MCF 10A (cell line): Measurements from ENCODE around the gene FOXL1. TPM values are rescaled to one million over a fixed set of nuclear protein-coding genes. Genes with fewer than 3 reads are reported as not detected.
A peak's percentile ranks its signal among the peaks of the same experiment; 100 is the strongest.

ENCODE experiments used
- BruUV-seq: library from RNA; stranded (reverse); fragments of 400-500 nt; replicated peaks from 2 replicates; lab custom pipeline; 2021; lab: Mats Ljungman, UMichigan
- CTCF ChIA-PET: fragments of 300-600 bp; sonication (Branson Sonifier 250); formaldehyde crosslinking; extraction: SDS; loops from one replicate; lab custom pipeline; 2021; ENCODE audit warnings: antibody characterized with exemption, inconsistent platforms; lab: Yijun Ruan, JAX
- POLR2A ChIA-PET: fragments of 300-600, 350-650 bp; sonication (Branson Sonifier 250); formaldehyde crosslinking; extraction: SDS; loops from one replicate; lab custom pipeline; 2020; ENCODE audit warnings: antibody characterized with exemption, inconsistent platforms; lab: Yijun Ruan, JAX
- DNase-seq: peaks from one replicate; pipeline ENCODE4 v3.0.0-alpha.2; 2018; ENCODE audit not compliant: unreplicated experiment
- H3K27ac Mint-ChIP-seq: one replicate; pipeline ENCODE4 v1.8.0; 2022; ENCODE audit warnings: mild to moderate bottlenecking, low read depth, mixed read lengths; ENCODE audit not compliant: unreplicated experiment
- H3K27me3 Mint-ChIP-seq: one replicate; pipeline ENCODE4 v1.8.0; 2022; ENCODE audit warnings: mixed read lengths; ENCODE audit not compliant: insufficient read depth, unreplicated experiment
- H3K36me3 Mint-ChIP-seq: one replicate; pipeline ENCODE4 v1.8.0; 2022; ENCODE audit warnings: mild to moderate bottlenecking, moderate library complexity, mixed read lengths; ENCODE audit not compliant: insufficient read depth, unreplicated experiment
- H3K4me1 Mint-ChIP-seq: one replicate; pipeline ENCODE4 v1.8.0; 2022; ENCODE audit warnings: mixed read lengths; ENCODE audit not compliant: insufficient read depth, unreplicated experiment
- H3K4me3 Mint-ChIP-seq: one replicate; pipeline ENCODE4 v1.8.0; 2022; ENCODE audit warnings: mild to moderate bottlenecking, moderate library complexity, mixed read lengths; ENCODE audit not compliant: unreplicated experiment
- H3K9me3 Mint-ChIP-seq: one replicate; pipeline ENCODE4 v1.8.0; 2022; ENCODE audit warnings: mixed read lengths; ENCODE audit not compliant: unreplicated experiment
- intact Hi-C: fragments of 100-400 bp; cut with micrococcal nuclease; formaldehyde crosslinking; loops from 2 replicates; pipeline ENCODE4 v1.14.1; 2022
- total RNA-seq: library from RNA; stranded (reverse); gene quantifications from 2 replicates; pipeline ENCODE4 v1.2.3, GENCODE V29; 2022
- TF ChIP-seq, protein P1 (sequence below): fragments of 200-600 bp; IDR thresholded peaks from one replicate; pipeline ENCODE4 v1.8.0; 2022; ENCODE audit warnings: antibody characterized with exemption, mild to moderate bottlenecking; ENCODE audit not compliant: unreplicated experiment

The FOXL1 gene
- total RNA-seq, 1 experiment from 2014 or later, result 4.9 TPM

DNA sequence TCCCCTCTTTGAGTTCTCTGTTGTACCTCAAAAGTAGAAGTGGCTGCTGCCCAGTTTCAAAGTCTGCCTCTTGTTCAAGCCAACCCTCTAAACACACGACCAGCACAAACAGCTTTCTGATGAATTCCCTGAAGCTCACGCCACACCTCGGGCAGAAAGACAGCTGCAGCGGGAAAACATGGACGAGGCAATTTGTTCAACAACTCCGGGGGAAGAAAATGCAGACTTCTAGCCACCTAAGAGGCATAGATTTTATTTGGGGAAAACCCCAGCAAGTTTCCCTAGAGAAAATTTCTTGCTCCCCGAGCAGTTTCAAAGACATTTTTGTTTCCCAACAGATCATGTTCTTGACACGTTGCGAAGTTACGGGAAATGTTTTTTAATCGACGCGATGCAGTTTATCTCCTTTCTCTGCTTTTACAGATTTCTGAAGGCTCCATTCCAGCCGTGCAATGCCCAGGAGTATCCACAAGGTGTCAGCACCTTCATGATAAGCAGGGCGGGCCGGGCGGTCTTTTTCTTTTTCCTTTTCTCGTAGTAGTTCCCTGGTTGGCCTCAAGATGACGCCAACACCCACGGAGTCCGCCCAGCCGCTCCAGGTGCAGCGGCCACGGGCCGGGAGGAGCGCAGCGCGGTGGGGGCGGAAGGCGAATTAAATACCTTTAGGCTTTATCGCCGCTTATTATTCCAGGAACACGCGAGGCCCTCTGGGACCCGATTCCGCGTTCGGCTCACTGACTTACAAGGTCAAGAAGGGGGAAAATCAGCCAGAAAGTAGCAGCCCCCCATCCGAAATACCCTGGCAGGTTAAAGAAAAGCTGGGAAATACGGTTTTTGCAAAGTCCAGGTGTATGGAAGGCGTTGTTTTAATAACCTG, 14.6 kb upstream of the FOXL1 start:
- Mint-ChIP-seq H3K4me1 (peaks cover 10% of the 10 kb centered on the region), H3K4me3 (peak overlapping the region; percentile 67), H3K27ac (peak overlapping the region; percentile 23), H3K27me3 (no peaks in the 10 kb centered on the region), H3K36me3 (peaks cover 1% of the 10 kb centered on the region), H3K9me3 (no peaks in the 10 kb centered on the region)
- ChIA-PET POLR2A (interaction anchor here (0.6 to 2.5 kb wide), 11 partner anchors 457 to 824 kb away, joined by 3 to 13 read pairs (median 4); partner anchors contain the start of gene FBXO31), CTCF (interaction anchor here (0.5 to 5.8 kb wide), 44 partner anchors 12 to 1375 kb away, joined by 3 to 88 read pairs (median 4); no protein-coding TSS in a partner anchor)
- intact Hi-C loops, result loop anchor here (1.0 to 10.0 kb wide), 10 partner anchors 246 to 1201 kb away; partner anchors contain the start of gene KLHDC4
- TF ChIP-seq, protein P1, sequence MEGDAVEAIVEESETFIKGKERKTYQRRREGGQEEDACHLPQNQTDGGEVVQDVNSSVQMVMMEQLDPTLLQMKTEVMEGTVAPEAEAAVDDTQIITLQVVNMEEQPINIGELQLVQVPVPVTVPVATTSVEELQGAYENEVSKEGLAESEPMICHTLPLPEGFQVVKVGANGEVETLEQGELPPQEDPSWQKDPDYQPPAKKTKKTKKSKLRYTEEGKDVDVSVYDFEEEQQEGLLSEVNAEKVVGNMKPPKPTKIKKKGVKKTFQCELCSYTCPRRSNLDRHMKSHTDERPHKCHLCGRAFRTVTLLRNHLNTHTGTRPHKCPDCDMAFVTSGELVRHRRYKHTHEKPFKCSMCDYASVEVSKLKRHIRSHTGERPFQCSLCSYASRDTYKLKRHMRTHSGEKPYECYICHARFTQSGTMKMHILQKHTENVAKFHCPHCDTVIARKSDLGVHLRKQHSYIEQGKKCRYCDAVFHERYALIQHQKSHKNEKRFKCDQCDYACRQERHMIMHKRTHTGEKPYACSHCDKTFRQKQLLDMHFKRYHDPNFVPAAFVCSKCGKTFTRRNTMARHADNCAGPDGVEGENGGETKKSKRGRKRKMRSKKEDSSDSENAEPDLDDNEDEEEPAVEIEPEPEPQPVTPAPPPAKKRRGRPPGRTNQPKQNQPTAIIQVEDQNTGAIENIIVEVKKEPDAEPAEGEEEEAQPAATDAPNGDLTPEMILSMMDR, result peak; percentile 100
- DNase-seq, result peak; percentile 88
- BruUV-seq, result no TSS peak

DNA sequence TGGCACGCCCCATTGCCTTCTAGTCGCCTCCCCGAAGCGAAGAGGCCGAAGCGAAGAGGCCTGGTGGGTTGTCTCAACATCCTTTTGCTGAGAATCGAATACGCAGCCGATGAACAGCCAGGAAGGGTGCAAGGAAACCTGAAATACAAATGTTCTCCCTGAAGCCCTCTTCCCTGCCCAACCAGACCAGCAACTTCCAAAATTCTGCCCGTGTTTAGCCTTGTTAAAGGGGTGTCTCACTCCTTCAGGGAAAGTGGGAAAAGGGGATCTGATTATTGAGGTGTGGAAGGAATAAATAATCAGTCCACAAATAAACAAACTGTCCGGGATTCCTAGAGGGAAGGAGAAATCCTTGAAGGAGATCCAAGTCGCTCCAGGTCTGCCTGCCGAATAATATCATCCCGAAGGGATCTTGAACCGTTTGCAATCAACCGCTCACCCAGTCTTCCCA, 13.1 kb upstream of the FOXL1 start:
- no TSS peak for BruUV-seq
- POLR2A ChIA-PET, result interaction anchor here (0.7 to 2.5 kb wide), 6 partner anchors 497 to 818 kb away, joined by 3 to 13 read pairs (median 4); partner anchors contain the start of genes C16orf95 and FBXO31
- Mint-ChIP-seq H3K36me3 (peaks cover 16% of the 10 kb centered on the region), H3K27me3 (no peaks in the 10 kb centered on the region), H3K4me3 (no peak overlapping the region), H3K27ac (no peak overlapping the region), H3K9me3 (no peaks in the 10 kb centered on the region), H3K4me1 (peaks cover 10% of the 10 kb centered on the region)
- no peak for DNase-seq
- intact Hi-C loops, result loop anchor here (5.0 to 10.0 kb wide), 4 partner anchors 257 to 1200 kb away; partner anchors contain the start of gene KLHDC4
- TF ChIP-seq, protein P1, result no peak
- CTCF ChIA-PET, result interaction anchor here (0.6 to 5.8 kb wide), 21 partner anchors 11 to 1296 kb away, joined by 3 to 88 read pairs (median 5); no protein-coding TSS in a partner anchor

DNA sequence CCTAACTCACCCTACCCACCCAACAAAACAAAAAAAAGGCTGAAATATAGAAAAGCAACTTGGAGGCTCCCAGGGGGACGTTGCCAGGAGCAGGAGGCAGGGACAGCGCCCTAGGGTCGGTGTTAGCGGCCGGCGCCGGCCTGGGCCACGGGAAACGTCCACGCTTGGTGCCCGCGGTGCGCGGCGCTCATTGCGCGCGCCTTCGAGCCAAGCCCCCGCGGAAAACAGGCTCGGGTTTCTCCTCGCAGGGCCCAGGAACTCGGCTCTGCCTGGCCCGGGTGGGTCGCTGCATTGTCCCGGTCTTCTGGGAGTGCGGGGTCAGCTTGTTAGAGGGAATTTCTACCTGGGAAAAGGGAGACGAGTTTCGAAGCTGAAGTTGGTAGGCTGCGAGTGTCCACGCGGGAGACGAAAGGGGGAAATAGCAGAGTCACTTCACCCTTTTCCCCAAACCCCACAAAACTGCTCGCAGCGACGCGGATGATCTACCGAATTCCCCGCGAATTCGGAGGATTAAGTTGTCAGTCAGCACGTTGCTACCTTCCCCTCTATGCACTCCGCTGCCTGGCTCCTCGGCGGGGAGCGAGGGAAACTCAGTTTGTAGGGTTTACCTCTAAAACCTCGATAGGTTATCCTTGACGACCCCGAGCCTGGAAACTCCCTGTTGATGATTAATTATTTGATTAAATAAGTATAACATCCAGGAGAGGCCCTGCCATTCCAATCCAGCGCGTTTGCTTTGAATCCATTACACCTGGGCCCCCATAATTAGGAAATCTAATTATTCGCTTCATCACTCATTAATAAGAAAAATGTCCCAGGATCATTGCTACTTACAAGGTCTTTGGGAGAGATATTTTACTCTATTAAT, 12.5 kb upstream of the FOXL1 start:
- DNase-seq, result no peak
- intact Hi-C loops, result loop anchor here (5.0 to 10.0 kb wide), 4 partner anchors 256 to 1199 kb away; partner anchors contain the start of gene KLHDC4
- peaks cover 23% of the 10 kb centered on the region for H3K36me3 Mint-ChIP-seq
- TSS peak; percentile 32 for BruUV-seq
- no peak overlapping the region for H3K4me3 Mint-ChIP-seq
- H3K4me1 Mint-ChIP-seq, result peaks cover 15% of the 10 kb centered on the region
- H3K27ac Mint-ChIP-seq, result no peak overlapping the region
- ChIA-PET CTCF (interaction anchor here (1.7 to 5.8 kb wide), 5 partner anchors 195 to 1070 kb away, joined by 5 to 88 read pairs (median 20); no protein-coding TSS in a partner anchor), POLR2A (interaction anchor here (0.5 to 7.2 kb wide), 7 partner anchors 10 to 752 kb away, joined by 3 to 42 read pairs (median 8); partner anchors contain the start of gene C16orf95)
- no peaks in the 10 kb centered on the region for H3K9me3 Mint-ChIP-seq
- H3K27me3 Mint-ChIP-seq, result no peaks in the 10 kb centered on the region
- TF ChIP-seq, protein P1, result no peak
